GM18505 (cell line): ENCODE data around the gene DCDC2B.
A peak's percentile ranks its signal among the peaks of the same experiment; 100 is the strongest.

Source experiments
- ATAC-seq: cut with Tn5 transposase; IDR thresholded peaks from one replicate; pipeline ENCODE4 v1.9.1; 2021; ENCODE audit not compliant: unreplicated experiment
- POLR2A ChIP-seq: IDR thresholded peaks from 4 replicates; pipeline ENCODE4 v1.6.1; 2011; ENCODE audit warnings: borderline replicate concordance; ENCODE audit not compliant: insufficient read depth, insufficient read length; ENCODE audit errors: extremely low read depth

DCDC2B gene

DNA sequence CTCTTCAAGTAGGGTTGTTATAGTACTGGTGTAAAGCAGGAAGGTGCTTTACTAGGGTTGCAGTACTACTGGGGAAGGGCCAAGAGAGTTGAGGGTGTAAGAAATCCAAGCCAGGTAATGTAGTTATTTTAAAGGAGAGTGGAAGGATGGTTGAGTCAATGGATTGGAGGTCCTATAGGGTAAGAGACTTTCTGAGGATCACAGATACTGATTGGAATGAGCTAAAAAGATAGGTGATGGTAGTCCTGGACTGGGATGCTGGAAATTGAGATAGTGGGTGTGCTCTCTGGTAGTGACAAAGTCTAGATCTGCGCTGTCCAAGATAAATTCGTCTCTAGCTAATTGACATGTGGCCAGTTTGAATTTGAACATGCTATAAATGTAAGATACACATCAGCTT is 22.4 kb upstream of the DCDC2B start:
- TF ChIP-seq POLR2A: peak; percentile 31
- no peak for ATAC-seq

DNA sequence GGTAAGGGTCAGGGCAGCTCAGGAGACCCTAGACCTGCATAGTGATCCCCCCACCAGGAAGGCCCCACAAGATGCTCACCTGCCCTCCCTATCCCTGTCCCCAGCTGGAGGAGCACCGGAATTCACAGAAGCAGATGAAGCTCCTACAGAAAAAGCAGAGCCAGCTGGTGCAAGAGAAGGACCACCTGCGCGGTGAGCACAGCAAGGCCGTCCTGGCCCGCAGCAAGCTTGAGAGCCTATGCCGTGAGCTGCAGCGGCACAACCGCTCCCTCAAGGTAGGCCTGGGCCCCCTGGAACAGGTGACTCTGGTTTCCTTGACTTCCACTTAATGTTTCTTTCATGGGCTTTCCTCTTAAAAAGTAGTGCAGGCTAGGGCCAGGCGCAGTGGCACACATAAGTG is 21.0 kb upstream of the DCDC2B start:
- no peak for ATAC-seq
- TF ChIP-seq POLR2A: no peak

DNA sequence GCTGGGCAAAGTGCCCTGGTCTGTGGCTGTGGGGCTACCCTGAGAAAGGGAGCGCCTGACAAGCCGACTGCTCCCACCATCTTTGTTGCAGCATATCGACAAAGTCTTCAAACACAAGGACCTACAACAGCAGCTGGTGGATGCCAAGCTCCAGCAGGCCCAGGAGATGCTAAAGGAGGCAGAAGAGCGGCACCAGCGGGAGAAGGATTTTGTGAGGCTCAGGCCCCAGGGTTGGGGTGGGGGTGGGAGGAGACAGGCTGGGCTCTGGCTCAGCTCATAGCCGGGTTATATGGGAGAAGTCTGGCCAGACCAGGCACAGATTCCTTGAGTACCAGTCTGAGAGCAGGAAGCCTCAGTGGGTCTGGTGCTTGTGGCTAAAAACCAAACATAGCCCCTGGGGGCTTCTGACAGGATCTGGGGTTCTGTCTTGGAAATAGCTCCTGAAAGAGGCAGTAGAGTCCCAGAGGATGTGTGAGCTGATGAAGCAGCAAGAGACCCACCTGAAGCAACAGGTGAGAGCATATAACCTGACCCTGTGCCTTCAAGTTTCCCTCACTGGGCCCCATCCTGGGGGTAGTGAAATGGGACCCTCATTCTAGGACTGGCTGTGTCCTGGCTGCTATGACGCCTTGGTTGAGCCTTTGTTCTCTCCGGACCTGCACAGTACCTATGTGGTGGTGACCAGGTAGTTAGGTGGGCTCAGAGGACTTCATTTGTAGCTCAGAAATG is 16.5 kb upstream of the DCDC2B start:
- ATAC-seq: no peak
- TF ChIP-seq POLR2A: no peak

DNA sequence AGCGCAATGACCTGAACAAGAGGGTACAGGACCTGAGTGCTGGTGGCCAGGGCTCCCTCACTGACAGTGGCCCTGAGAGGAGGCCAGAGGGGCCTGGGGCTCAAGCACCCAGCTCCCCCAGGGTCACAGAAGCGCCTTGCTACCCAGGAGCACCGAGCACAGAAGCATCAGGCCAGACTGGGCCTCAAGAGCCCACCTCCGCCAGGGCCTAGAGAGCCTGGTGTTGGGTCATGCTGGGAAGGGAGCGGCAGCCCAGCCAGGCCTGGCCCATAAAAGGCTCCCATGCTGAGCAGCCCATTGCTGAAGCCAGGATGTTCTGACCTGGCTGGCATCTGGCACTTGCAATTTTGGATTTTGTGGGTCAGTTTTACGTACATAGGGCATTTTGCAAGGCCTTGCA is 13.9 kb upstream of the DCDC2B start:
- TF ChIP-seq POLR2A: no peak

DNA sequence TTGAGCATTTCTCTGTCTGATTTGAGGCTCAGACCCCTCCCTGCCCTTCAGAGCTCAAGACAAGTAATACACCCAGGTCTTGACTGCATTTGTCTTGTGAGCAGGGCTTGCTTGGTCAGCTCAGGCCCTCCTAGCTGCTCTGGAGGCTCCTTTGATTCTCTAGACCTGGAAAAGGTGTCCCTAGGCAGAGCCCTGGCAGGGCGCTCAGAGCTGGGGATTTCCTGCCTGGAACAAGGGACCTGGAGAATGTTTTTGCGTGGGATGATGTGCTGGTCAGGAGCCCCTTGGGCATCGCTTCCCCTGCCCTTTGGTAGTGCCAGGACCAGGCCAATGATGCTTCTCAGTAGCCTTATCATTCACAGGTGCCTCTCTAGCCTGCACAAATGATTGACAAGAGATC is 13.4 kb upstream of the DCDC2B start:
- no peak for TF ChIP-seq POLR2A
- ATAC-seq: no peak

More for the DNA sequence above, 13.9 kb upstream of the DCDC2B start:
- ATAC-seq: no peak

GRCh38 chr1:32195972-32196823 is 12.7 kb upstream of the DCDC2B start:
- ATAC-seq: no peak
- no peak for TF ChIP-seq POLR2A

DNA sequence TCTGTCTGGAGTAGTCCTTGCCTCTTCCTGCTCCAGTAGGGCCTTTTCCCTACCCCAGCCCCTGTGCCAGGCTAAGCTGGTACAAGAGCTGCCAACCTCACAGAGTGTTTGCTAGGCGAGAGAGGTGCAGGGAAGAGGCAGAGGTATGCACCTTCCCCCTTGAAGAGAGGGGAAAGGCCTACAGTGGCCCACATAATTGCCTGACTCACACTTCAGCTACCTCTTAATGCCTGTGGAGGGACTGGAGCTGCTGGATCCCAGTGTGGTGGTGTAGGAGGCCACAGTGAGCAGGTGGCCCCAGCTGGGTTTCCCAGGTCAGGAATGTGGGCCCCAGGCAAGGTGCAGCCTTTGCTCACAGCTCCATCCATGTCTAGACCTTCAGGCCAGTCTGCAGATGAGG is 11.8 kb upstream of the DCDC2B start:
- ATAC-seq: no peak
- no peak for TF ChIP-seq POLR2A

GRCh38 chr1:32197837-32198236 is 11.1 kb upstream of the DCDC2B start:
- no peak for TF ChIP-seq POLR2A
- no peak for ATAC-seq

DNA sequence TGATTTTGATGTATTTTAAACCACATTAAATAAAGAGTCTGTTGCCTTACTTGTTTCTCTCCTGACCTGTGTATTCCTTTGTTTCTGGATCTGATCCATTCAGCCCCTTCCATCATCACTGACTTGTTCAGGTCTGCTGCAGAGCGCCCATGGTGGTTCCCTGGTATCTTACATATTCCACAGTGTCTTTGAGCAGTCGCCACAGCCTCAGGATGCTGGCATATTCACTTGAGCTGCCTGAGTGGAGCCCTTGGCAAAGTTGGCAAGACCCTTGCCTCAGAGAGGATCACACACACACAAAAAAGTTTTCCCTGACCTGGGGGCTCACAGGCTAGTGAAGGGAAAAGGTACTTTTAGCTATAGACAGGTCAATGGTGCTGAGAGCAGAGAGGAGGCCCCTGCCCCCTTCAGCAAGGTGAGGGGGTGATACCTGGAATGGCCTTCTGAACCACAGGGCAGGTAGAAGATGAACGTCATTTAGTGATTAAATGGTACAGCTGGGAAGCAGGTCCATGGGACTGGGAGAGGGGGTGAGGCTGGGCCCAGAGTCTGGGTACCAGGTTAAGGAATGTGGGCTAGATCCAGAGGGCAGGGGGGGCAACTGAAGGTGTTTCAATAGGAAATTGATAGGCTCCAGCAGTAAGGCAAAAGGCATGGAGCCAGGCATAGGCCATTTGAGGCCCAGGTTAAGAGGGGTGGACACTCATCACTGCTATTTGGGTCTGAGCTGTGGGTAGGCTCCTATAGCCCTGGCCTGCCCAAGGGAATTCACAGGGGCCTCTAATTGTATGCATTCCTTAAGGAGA is 10.4 kb upstream of the DCDC2B start:
- no peak for ATAC-seq
- TF ChIP-seq POLR2A: peak; percentile 23

DNA sequence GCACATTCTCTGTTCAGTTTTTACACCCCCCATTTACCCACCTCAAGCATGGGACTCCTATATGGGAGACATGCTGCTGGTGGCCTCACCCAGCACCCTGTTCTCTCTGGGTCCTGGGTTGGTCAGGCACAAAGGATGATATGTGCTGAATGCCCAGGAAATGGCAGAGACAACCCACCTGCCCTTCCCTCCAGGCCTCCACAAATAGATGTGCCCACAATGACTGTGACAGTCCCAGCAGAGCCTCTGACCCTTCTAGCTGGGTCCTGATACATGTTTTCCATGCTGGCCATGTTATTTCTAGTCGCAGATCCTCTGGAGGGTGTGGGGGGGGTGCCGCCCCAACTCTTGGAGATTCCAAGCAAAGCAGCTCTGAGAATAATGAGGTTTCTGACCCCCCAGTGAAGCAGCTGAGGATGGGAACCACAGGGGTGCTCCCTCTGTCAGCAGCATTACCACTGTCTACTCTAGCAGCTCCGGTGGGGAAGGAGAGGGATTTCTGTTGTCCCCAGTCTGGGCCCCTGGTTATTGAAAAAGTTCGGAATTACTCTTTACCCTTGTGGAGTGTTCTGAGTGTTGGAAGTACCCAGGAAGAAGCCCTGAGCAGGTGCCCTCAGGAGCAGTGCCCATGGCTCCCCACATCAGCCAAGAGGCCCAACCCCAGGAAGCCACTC is 9.7 kb upstream of the DCDC2B start:
- no peak for ATAC-seq
- TF ChIP-seq POLR2A: peak; percentile 1

DNA sequence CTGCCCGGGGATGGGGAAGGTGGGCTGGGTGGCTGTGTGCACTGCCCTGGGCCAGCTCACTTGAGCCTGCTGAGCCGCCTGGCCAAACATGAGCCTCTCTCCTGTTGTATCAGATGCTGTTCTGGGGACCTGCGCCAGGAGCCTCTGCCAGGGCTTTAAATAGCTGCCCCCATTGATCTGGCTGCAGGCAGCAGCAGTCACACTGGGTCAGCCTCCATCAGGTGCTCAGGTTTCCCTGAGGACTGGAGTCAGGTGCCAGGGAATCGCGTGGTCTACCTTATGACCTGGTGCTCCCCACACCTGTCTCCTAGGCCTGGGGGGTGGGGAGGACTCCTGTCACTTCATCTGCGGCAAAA is 9.2 kb upstream of the DCDC2B start:
- TF ChIP-seq POLR2A: no peak
- no peak for ATAC-seq

- no peak for ATAC-seq
- TF ChIP-seq POLR2A: no peak
Measured at GRCh38 chr1:32200226-32201010, 8.5 kb upstream of the DCDC2B start, which contains the start of gene CCDC28B. CCDC28B (plus strand) TSS chr1:32200595; CDS start chr1:32201936, 1,341 bp downstream.
